Cardiac atrium fibroblast (primary cell): Measurements from ENCODE around the gene MCEMP1. TPM values are rescaled to one million over a fixed set of nuclear protein-coding genes. Genes with fewer than 3 reads are reported as not detected.

Experiments used
- total RNA-seq: library from RNA; depleted of rRNA; stranded (reverse); fragments of >200 nt; gene quantifications from 2 replicates; pipeline ENCODE4 v1.2.3, GENCODE V29; 2015

The MCEMP1 gene
- not detected in 2 replicates for total RNA-seq

GRCh38 chr19:7676854-7677253 is at the start of gene MCEMP1:
Gene MCEMP1 (plus strand): TSS chr19:7677090. CDS start chr19:7677121, 31 bp downstream.

GRCh38 chr19:7629347-7630054 is 47.4 kb upstream of the MCEMP1 start, which contains the start of the genes PET100 and XAB2:
Gene PET100 (plus strand): TSS chr19:7629793. CDS start chr19:7629834, 41 bp downstream.
Gene XAB2 (minus strand): TSS chr19:7629545. CDS start chr19:7629527, 18 bp downstream.

GRCh38 chr19:7633698-7634097 is 43.2 kb upstream of the MCEMP1 start, which contains the start of gene PCP2:
Gene PCP2 (minus strand): TSS chr19:7633719. CDS start chr19:7633457, 262 bp downstream.

GRCh38 chr19:7636691-7637373 is 40.1 kb upstream of the MCEMP1 start, which contains the start of gene STXBP2:
Gene STXBP2 (plus strand): TSS chr19:7637110. CDS start chr19:7637150, 40 bp downstream.

GRCh38 chr19:7668842-7669241 is 8.0 kb upstream of the MCEMP1 start, which contains the start of gene RETN:
Gene RETN (plus strand): TSS chr19:7669049. CDS start chr19:7669327, 278 bp downstream.

GRCh38 chr19:7680606-7681339 is 3.9 kb downstream of the MCEMP1 start, which contains the start of gene TRAPPC5:
Gene TRAPPC5 (plus strand): TSS chr19:7680833. CDS start chr19:7682254, 1,421 bp downstream.

GRCh38 chr19:7701654-7702457 is 25.0 kb downstream of the MCEMP1 start, which contains the start of gene FCER2:
Gene FCER2 (minus strand): TSS chr19:7702131. CDS start chr19:7699760, 2,371 bp downstream.

Other genes starting within 250 kb of the MCEMP1 start
- gene PEX11G, start 188.1 kb upstream of the MCEMP1 start, total RNA-seq = 3.7 and 5.8 TPM in 2 replicates
- gene ZNF358, start 161.0 kb upstream of the MCEMP1 start, total RNA-seq = 43.9 and 50.9 TPM in 2 replicates
- gene MCOLN1, start 154.5 kb upstream of the MCEMP1 start, total RNA-seq = 8.3 and 14.9 TPM in 2 replicates
- 63.4 and 71.9 TPM in 2 replicates for gene PNPLA6, start 141.4 kb upstream of the MCEMP1 start, total RNA-seq
- under 0.01 TPM in 1 of 2 replicates, not detected in the other for gene CAMSAP3, start 81.2 kb upstream of the MCEMP1 start, total RNA-seq
- gene XAB2, start 47.5 kb upstream of the MCEMP1 start, total RNA-seq = 24.3 and 33.9 TPM in 2 replicates
- 5.6 and 19.8 TPM in 2 replicates for gene PET100, start 47.3 kb upstream of the MCEMP1 start, total RNA-seq
- not detected in 2 replicates for gene PCP2, start 43.4 kb upstream of the MCEMP1 start, total RNA-seq
- gene STXBP2, start 40.0 kb upstream of the MCEMP1 start, total RNA-seq = 27.7 and 33.0 TPM in 2 replicates
- gene RETN, start 8.0 kb upstream of the MCEMP1 start, total RNA-seq = not detected in 2 replicates
- gene TRAPPC5, start 3.7 kb downstream of the MCEMP1 start, total RNA-seq = 68.4 and 130 TPM in 2 replicates
- not detected in 2 replicates for gene FCER2, start 25.0 kb downstream of the MCEMP1 start, total RNA-seq
- gene CLEC4G, start 55.0 kb downstream of the MCEMP1 start, total RNA-seq = not detected in 2 replicates
- not detected in 2 replicates for gene CD209, start 70.4 kb downstream of the MCEMP1 start, total RNA-seq
- not detected in 2 replicates for gene CLEC4M, start 86.2 kb downstream of the MCEMP1 start, total RNA-seq
- 18.1 and 18.2 TPM in 2 replicates for gene EVI5L, start 153.1 kb downstream of the MCEMP1 start, total RNA-seq
- not detected in 2 replicates for gene PRR36, start 197.3 kb downstream of the MCEMP1 start, total RNA-seq
- 5.6 and 5.7 TPM in 2 replicates for gene LRRC8E, start 211.4 kb downstream of the MCEMP1 start, total RNA-seq
- 8.5 and 10.0 TPM in 2 replicates for gene MAP2K7, start 226.8 kb downstream of the MCEMP1 start, total RNA-seq
- 0.16 TPM in 1 of 2 replicates, not detected in the other for gene TGFBR3L, start 237.7 kb downstream of the MCEMP1 start, total RNA-seq
- gene SNAPC2, start 243.2 kb downstream of the MCEMP1 start, total RNA-seq = 31.8 and 34.7 TPM in 2 replicates
- 0.18 and 1.8 TPM in 2 replicates for gene CTXN1, start 249.0 kb downstream of the MCEMP1 start, total RNA-seq